Mesenchymal stem cell (in vitro differentiated cells and primary cell): ENCODE measurements around the gene ADARB2.

Experiments
- DNase-seq: peaks from one replicate; pipeline ENCODE4 v3.0.0-alpha.2; 2013
- H2AFZ ChIP-seq: one replicate; pipeline ENCODE4 v1.6.1; 2013; ENCODE audit warnings: low read depth, mild to moderate bottlenecking, control low read depth, inconsistent platforms, low read length, moderate library complexity
- H2AK5ac ChIP-seq: 2 replicates; pipeline ENCODE4 v1.6.1; 2013; ENCODE audit warnings: low read length, moderate library complexity, mild to moderate bottlenecking, inconsistent platforms; ENCODE audit not compliant: severe bottlenecking
- H2BK120ac ChIP-seq: one replicate; pipeline ENCODE4 v1.6.1; 2013; ENCODE audit warnings: low read depth, mild to moderate bottlenecking, inconsistent platforms, low read length, moderate library complexity
- H2BK12ac ChIP-seq, 2 experiments: one replicate each; pipeline ENCODE4 v1.6.1; 2013; ENCODE audit warnings: inconsistent platforms in 2 of 2, low read length in 2 of 2, mild to moderate bottlenecking in 2 of 2, moderate library complexity in 2 of 2, control low read depth in 1 of 2
- H2BK15ac ChIP-seq: one replicate; pipeline ENCODE4 v1.6.1; 2013; ENCODE audit warnings: mild to moderate bottlenecking, low read depth, inconsistent platforms; ENCODE audit not compliant: poor library complexity, severe bottlenecking
- H2BK5ac ChIP-seq: 2 replicates; pipeline ENCODE4 v1.6.1; 2013; ENCODE audit warnings: low read depth, mild to moderate bottlenecking, low read length, control low read depth, inconsistent platforms; ENCODE audit not compliant: poor library complexity, severe bottlenecking
- H3K14ac ChIP-seq, 2 experiments: one replicate each; pipeline ENCODE4 v1.6.1; 2013; ENCODE audit warnings: inconsistent platforms in 2 of 2, low read length in 2 of 2, control low read depth in 1 of 2, mild to moderate bottlenecking in 1 of 2, moderate library complexity in 1 of 2
- H3K18ac ChIP-seq, 2 experiments: one replicate each; pipeline ENCODE4 v1.6.1; 2013; ENCODE audit warnings: inconsistent platforms in 2 of 2, low read length in 2 of 2, control low read depth in 1 of 2, low read depth in 1 of 2, mild to moderate bottlenecking in 1 of 2
- H3K23ac ChIP-seq, 2 experiments: one replicate each; pipeline ENCODE4 v1.6.1; 2013; ENCODE audit warnings: inconsistent platforms in 2 of 2, low read length in 2 of 2, mild to moderate bottlenecking in 2 of 2, moderate library complexity in 2 of 2, control low read depth in 1 of 2
- H3K27ac ChIP-seq: 2 replicates; pipeline ENCODE4 v1.5.1; 2013; ENCODE audit warnings: mild to moderate bottlenecking, moderate library complexity, low read length, control low read depth, inconsistent platforms; ENCODE audit not compliant: poor library complexity, severe bottlenecking
- H3K27me3 ChIP-seq, 2 experiments: 2 replicates each; pipeline versions ENCODE4 v1.6.1 to v1.7.0; 2013; ENCODE audit warnings: low read length in 2 of 2, mild to moderate bottlenecking in 2 of 2, moderate library complexity in 2 of 2, control low read depth in 1 of 2, inconsistent platforms in 1 of 2; ENCODE audit not compliant: control insufficient read depth in 1 of 2, insufficient read depth in 1 of 2
- H3K36me3 ChIP-seq, 2 experiments: 2 replicates each; pipeline versions ENCODE4 v1.6.1 to v1.7.0; 2013; ENCODE audit warnings: low read length in 2 of 2, control low read depth in 1 of 2, inconsistent platforms in 1 of 2, low read depth in 1 of 2, mild to moderate bottlenecking in 1 of 2; ENCODE audit not compliant: insufficient read depth in 2 of 2, control insufficient read depth in 1 of 2
- H3K4ac ChIP-seq, 2 experiments: one replicate each; pipeline ENCODE4 v1.6.1; 2013; ENCODE audit warnings: inconsistent platforms in 2 of 2, low read length in 2 of 2, mild to moderate bottlenecking in 2 of 2, moderate library complexity in 2 of 2, control low read depth in 1 of 2, low read depth in 1 of 2
- H3K4me1 ChIP-seq: 2 replicates; pipeline ENCODE4 v1.6.1; 2013; ENCODE audit warnings: low read depth, low read length, control low read depth; ENCODE audit not compliant: control insufficient read depth, insufficient read depth
- H3K4me2 ChIP-seq: 2 replicates; pipeline ENCODE4 v1.6.1; 2013; ENCODE audit warnings: low read length, mild to moderate bottlenecking, inconsistent platforms; ENCODE audit not compliant: poor library complexity, severe bottlenecking
- H3K4me3 ChIP-seq, 2 experiments: 2 replicates each; pipeline versions ENCODE4 v1.5.1 to v1.7.0; 2013; ENCODE audit warnings: low read length in 2 of 2, mild to moderate bottlenecking in 2 of 2, control low read depth in 1 of 2, low read depth in 1 of 2; ENCODE audit not compliant: insufficient read depth in 1 of 2
- H3K79me1 ChIP-seq: replicated peaks from 2 replicates; pipeline ENCODE4 v1.6.1; 2013; ENCODE audit warnings: mild to moderate bottlenecking, control low read depth, low read length, inconsistent platforms; ENCODE audit not compliant: poor library complexity, severe bottlenecking
- H3K9ac ChIP-seq: 2 replicates; pipeline ENCODE4 v1.7.0; 2013; ENCODE audit warnings: mild to moderate bottlenecking, low read length, moderate library complexity
- H3K9me3 ChIP-seq: 2 replicates; pipeline ENCODE4 v1.7.0; 2013; ENCODE audit warnings: mild to moderate bottlenecking, low read length; ENCODE audit not compliant: control insufficient read depth
- H4K8ac ChIP-seq: one replicate; pipeline ENCODE4 v1.6.1; 2013; ENCODE audit warnings: inconsistent platforms, mild to moderate bottlenecking, low read length, moderate library complexity
- H4K91ac ChIP-seq: one replicate; pipeline ENCODE4 v1.6.1; 2013; ENCODE audit warnings: mild to moderate bottlenecking, low read length, inconsistent platforms
- WGBS: methylation state at CpG from one replicate; pipeline ENCODE4 v1.1.7; 2013; ENCODE audit warnings: mixed read lengths; 5-methylcytosine and 5-hydroxymethylcytosine counted together

ADARB2 gene

DNA sequence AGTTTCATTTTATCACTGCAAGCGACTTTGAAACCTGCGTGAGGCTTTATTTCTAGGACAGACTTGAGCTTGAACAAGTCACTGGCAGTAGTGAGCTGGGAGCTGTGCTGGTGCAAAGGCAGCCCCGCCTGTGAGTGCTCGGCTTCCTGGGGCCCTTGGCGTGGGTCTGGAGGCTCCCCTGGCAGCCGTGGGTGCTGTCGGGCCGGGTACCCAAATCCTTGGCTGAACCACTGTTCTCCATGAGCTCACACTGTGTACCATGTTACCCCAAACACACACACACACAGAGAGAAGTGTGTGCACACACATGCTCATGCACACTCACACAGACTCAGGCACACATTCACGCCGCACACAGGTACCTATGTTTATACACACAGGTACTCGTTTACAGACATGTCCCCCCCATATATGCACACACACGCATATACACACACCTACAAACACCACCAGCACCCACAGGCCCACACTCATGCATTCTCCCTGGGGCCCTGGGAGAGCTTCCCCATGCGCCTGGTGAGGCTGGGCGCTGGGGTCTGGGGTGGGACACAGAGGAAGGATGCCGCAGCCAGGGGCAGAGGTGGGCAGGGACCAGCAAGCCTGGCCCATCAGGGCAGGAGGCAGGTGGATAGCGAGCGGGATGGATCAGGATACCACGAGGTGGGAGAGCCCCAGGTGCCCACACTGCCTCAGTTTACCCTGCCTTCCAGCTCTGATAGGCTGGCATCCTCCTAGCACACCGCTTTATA is 158.8 kb downstream of the ADARB2 start:
- Histone ChIP-seq H3K4me1 (no peaks in the 10 kb centered on the region), H4K91ac (no peak overlapping the region), H3K4me2 (no peak overlapping the region), H2BK5ac (no peak overlapping the region), H3K14ac (no peak overlapping the region), H3K18ac (no peak overlapping the region), H3K4ac (no peak overlapping the region), H3K9ac (no peak overlapping the region), H2BK12ac (no peak overlapping the region), H3K4me3 (peak overlapping the region in 1 of 2 experiments; percentile 22), H3K27me3 (no peaks in the 10 kb centered on the region), H2BK15ac (no peak overlapping the region), H3K27ac (no peak overlapping the region), H3K23ac (no peak overlapping the region), H3K36me3 (no peaks in the 10 kb centered on the region), H2BK120ac (no peak overlapping the region), H4K8ac (no peak overlapping the region), H2AK5ac (no peak overlapping the region), H3K9me3 (no peaks in the 10 kb centered on the region), H2AFZ (no peak overlapping the region), H3K79me1 (no peaks in the 10 kb centered on the region)
- no peak for DNase-seq
- 83% methylated on average over 19 of the region's 19 CpGs for WGBS

DNA sequence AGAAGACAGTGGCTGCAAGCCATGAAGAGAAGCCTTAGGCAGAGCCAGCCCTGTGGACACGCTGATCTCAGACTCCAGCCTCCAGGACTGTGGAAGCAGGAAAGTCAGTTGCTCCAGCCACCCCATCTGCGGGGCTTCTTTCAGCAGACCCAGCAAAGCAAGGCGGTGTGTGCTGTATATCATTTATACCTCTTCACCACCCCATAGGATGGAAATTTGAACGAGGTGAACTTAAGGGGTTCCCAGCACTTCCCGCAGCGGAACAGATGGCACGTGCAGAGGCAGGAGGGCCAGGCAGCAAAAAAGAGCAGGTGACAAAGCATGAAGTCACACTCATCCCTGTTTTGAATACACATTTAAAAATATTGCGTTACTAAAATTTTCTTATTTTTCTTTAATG is 159.4 kb downstream of the ADARB2 start:
- Histone ChIP-seq H2BK15ac (no peak overlapping the region), H2AFZ (no peak overlapping the region), H3K4ac (no peak overlapping the region), H3K4me3 (no peak overlapping the region), H3K36me3 (no peaks in the 10 kb centered on the region), H2BK12ac (no peak overlapping the region), H3K9ac (no peak overlapping the region), H3K14ac (no peak overlapping the region), H3K4me1 (no peaks in the 10 kb centered on the region), H3K27me3 (no peaks in the 10 kb centered on the region), H3K4me2 (no peak overlapping the region), H2BK5ac (no peak overlapping the region), H3K18ac (no peak overlapping the region), H3K23ac (no peak overlapping the region), H4K8ac (no peak overlapping the region), H2AK5ac (no peak overlapping the region), H4K91ac (no peak overlapping the region), H3K79me1 (no peaks in the 10 kb centered on the region), H3K9me3 (no peaks in the 10 kb centered on the region), H2BK120ac (no peak overlapping the region), H3K27ac (no peak overlapping the region)
- WGBS: 87% methylated on average over 7 of the region's 8 CpGs
- DNase-seq: no peak

DNA sequence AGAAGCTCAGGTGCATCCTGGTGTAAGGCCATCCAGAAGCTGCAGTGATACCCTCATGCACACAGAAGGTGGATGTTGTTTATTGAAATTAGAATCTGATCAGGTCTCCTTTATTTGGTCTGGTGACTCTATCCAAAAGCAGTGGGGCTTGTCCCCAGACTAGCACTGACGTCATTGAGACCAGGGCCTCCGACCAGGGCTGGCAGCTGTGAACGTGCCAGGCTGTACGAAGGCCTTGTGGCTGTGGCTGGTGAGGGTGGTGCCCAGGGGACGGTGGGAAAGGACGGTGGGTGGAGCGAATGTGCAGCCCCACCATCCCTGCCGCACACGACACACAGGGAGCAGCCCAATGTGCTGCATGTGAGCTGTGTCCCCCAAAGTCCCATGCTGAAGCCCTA is 160.0 kb downstream of the ADARB2 start:
- H2AFZ ChIP-seq: no peak overlapping the region
- WGBS: 86% methylated on average over 9 of the region's 9 CpGs

DNA sequence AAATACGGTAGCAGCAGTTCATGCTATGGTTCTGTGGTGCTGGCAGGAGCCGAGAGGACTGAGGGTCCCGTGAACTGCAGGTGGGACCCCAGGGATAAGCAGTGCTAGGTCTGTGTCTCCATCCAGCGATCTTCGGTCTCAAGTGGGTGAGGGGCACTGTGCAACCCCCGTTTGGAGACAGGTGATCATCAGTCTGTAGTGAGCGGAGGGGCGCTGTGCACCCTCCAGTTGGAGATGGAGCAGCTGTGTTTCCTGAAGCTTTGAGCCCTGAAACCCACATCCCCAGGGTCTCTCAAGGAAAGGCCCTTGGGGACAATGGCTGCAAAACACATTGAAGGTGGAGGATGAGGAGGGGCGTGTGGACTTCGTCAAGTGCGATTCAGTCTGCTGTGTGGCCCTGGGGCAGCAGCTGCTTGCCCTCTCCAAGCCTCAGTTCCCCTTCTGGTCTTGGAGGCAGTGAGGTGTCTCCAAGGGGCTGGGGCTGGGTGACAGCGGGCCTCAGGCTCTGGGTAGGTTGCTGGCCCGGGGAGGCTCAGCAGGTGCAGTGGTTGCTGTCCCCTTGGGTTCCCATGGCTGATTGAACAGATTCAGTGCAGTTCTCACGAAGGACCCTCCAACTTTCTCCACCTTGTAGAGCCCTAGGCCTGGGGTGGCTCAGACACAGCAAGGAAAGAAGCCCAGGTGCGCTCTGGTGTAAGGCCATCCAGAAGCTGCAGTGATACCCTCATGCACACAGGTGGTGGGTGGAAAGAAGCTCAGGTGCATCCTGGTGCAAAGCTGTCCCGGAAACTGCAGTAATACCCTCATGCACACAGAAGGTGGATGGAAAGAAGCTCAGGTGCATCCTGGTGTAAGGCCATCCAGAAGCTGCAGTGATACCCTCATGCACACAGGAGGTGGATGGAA is 160.6 kb downstream of the ADARB2 start:
- no peak overlapping the region for H3K23ac ChIP-seq
- H4K8ac ChIP-seq: no peak overlapping the region
- no peak overlapping the region for H3K14ac ChIP-seq
- no peak overlapping the region for H3K4me3 ChIP-seq
- no peaks in the 10 kb centered on the region for H3K27me3 ChIP-seq
- H2BK15ac ChIP-seq: no peak overlapping the region
- no peaks in the 10 kb centered on the region for H3K36me3 ChIP-seq
- H3K79me1 ChIP-seq: no peaks in the 10 kb centered on the region
- no peak for DNase-seq
- H3K9me3 ChIP-seq: no peaks in the 10 kb centered on the region
- peaks cover 2% of the 10 kb centered on the region for H3K4me1 ChIP-seq
- no peak overlapping the region for H3K18ac ChIP-seq
- no peak overlapping the region for H4K91ac ChIP-seq
- H3K27ac ChIP-seq: no peak overlapping the region
- WGBS: 80% methylated on average over 16 of the region's 16 CpGs
- no peak overlapping the region for H2AK5ac ChIP-seq
- H3K4ac ChIP-seq: no peak overlapping the region
- no peak overlapping the region for H2BK12ac ChIP-seq
- no peak overlapping the region for H2BK5ac ChIP-seq
- H2AFZ ChIP-seq: no peak overlapping the region
- H2BK120ac ChIP-seq: no peak overlapping the region
- no peak overlapping the region for H3K9ac ChIP-seq
- no peak overlapping the region for H3K4me2 ChIP-seq

More for the DNA sequence above, 160.0 kb downstream of the ADARB2 start:
- Histone ChIP-seq H2BK15ac (no peak overlapping the region), H3K27me3 (no peaks in the 10 kb centered on the region), H3K4me2 (no peak overlapping the region), H3K23ac (no peak overlapping the region), H3K79me1 (no peaks in the 10 kb centered on the region), H4K91ac (no peak overlapping the region), H3K4ac (no peak overlapping the region), H3K9ac (no peak overlapping the region), H3K18ac (no peak overlapping the region), H2BK120ac (no peak overlapping the region), H3K4me3 (no peak overlapping the region), H3K36me3 (no peaks in the 10 kb centered on the region), H2AK5ac (no peak overlapping the region), H4K8ac (no peak overlapping the region), H3K9me3 (no peaks in the 10 kb centered on the region), H3K14ac (no peak overlapping the region), H2BK5ac (no peak overlapping the region), H3K4me1 (no peaks in the 10 kb centered on the region), H2BK12ac (no peak overlapping the region), H3K27ac (no peak overlapping the region)
- no peak for DNase-seq
